HG03442 (cell line): ENCODE results near the gene TAOK2.
"Not testable (repeated sequence)": the region's sequence is repeated elsewhere in the genome, so short reads cannot be mapped to it uniquely, and the experiment has no call there.

Source experiments
- ATAC-seq: cut with Tn5 transposase; IDR thresholded peaks from one replicate; pipeline ENCODE4 v1.9.1; 2021; ENCODE audit warnings: mild to moderate bottlenecking, moderate library complexity; ENCODE audit not compliant: unreplicated experiment

The TAOK2 gene

GRCh38 chr16:30018731-30019158 lies 45.1 kb downstream of the TAOK2 start:
- no peak for ATAC-seq

GRCh38 chr16:30022887-30023286 lies 49.2 kb downstream of the TAOK2 start, which contains the start of gene C16orf92:
C16orf92 (plus strand) TSS chr16:30023198; CDS start chr16:30023341, 143 bp downstream.
- no peak for ATAC-seq

- no peak for ATAC-seq
Observed at GRCh38 chr16:30023586-30023985, 49.9 kb downstream of the TAOK2 start.

- ATAC-seq: no peak
Observed at GRCh38 chr16:30024451-30024850, 50.8 kb downstream of the TAOK2 start.

GRCh38 chr16:30025156-30025555 lies 51.5 kb downstream of the TAOK2 start:
- no peak for ATAC-seq

GRCh38 chr16:30025574-30025973 lies 51.9 kb downstream of the TAOK2 start:
- no peak for ATAC-seq

GRCh38 chr16:30026449-30026848 lies 52.8 kb downstream of the TAOK2 start:
- no peak for ATAC-seq

- ATAC-seq: no peak
Observed at GRCh38 chr16:30027588-30028437, 54.1 kb downstream of the TAOK2 start.

- no peak for ATAC-seq
Observed at GRCh38 chr16:30028438-30029076, 54.9 kb downstream of the TAOK2 start.

GRCh38 chr16:30030011-30030685 lies 56.5 kb downstream of the TAOK2 start:
- ATAC-seq: no peak

GRCh38 chr16:30030841-30031413 lies 57.3 kb downstream of the TAOK2 start, which contains the start of gene TLCD3B:
TLCD3B (minus strand) TSS chr16:30031271; CDS start chr16:30030527, 744 bp downstream.
- no peak for ATAC-seq

- ATAC-seq: no peak
Observed at GRCh38 chr16:30031477-30031918, 57.8 kb downstream of the TAOK2 start.

- no peak for ATAC-seq
Observed at GRCh38 chr16:30032083-30032819, 58.6 kb downstream of the TAOK2 start.

- no peak for ATAC-seq
Observed at GRCh38 chr16:30033270-30033669, 59.6 kb downstream of the TAOK2 start.

GRCh38 chr16:30040221-30040620 lies 66.6 kb downstream of the TAOK2 start:
- ATAC-seq: no peak

- not testable (repeated sequence) for ATAC-seq
Observed at GRCh38 chr16:30040690-30041089, 67.0 kb downstream of the TAOK2 start.

GRCh38 chr16:30041841-30042240 lies 68.2 kb downstream of the TAOK2 start:
- ATAC-seq: no peak
